Measurements from ENCODE around the gene NME9. TPM values are rescaled to one million over a fixed set of nuclear protein-coding genes. Genes with fewer than 3 reads are reported as not detected.
"Not testable (repeated sequence)": the region's sequence is repeated elsewhere in the genome, so short reads cannot be mapped to it uniquely, and the experiment has no call there.

The NME9 gene, protein sequence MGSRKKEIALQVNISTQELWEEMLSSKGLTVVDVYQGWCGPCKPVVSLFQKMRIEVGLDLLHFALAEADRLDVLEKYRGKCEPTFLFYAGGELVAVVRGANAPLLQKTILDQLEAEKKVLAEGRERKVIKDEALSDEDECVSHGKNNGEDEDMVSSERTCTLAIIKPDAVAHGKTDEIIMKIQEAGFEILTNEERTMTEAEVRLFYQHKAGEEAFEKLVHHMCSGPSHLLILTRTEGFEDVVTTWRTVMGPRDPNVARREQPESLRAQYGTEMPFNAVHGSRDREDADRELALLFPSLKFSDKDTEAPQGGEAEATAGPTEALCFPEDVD
- total RNA-seq (2021; fragmentation: NEBNext Ultra II Directional; extraction: Animal tissue kit (Norgen Biotek cat#: 25700)): not detected
- long read RNA-seq: 0 reads

DNA sequence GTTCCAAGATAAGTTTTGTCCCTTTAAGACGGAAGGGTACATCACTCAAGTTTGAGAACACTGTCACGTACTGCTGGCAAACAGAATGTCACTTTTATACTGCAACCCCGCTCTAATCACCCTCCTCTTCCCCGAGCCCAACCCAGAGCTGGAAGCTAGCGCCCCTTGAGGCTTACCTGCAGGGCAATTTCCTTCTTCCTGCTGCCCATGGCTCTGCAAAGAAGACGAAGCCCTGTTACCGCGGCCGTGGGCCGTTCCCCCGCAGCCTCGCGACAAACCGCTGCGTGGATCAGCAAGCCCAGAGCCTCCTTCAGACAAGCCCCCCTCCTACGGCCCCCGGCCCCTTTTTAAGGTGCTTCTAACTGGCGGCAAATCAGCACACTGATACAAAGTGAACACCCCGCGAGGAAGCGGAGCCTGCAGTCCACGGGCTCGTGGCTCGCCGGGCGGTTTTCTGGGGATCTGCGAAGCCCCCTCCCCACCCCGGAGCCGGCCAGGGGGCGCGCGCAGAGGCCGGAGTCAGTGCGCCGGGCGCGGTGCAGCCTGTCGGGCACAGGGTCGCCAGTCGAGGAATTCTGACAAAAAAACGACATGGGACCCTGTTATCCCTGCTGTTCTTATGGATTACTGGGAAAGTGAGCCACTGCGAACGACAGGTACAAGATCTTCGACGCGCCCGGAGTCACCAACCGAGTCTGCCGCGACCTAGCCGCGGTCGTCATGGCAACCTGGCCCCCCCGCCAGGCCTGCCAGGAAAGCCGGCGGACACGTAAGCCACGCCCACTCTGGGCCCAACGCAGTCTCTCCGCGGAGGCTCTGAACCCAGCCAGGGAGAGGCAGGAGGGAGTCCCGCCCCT, at the start of gene NME9:
Gene NME9 (minus strand): TSS at position 725 of the 857 bp plus-strand sequence. CDS start 516 bp downstream, at position 209.
- no peaks in the 10 kb centered on the region for H3K36me3 Mint-ChIP-seq (ENCODE audit: low read depth)
- TF ChIP-seq, protein P1, sequence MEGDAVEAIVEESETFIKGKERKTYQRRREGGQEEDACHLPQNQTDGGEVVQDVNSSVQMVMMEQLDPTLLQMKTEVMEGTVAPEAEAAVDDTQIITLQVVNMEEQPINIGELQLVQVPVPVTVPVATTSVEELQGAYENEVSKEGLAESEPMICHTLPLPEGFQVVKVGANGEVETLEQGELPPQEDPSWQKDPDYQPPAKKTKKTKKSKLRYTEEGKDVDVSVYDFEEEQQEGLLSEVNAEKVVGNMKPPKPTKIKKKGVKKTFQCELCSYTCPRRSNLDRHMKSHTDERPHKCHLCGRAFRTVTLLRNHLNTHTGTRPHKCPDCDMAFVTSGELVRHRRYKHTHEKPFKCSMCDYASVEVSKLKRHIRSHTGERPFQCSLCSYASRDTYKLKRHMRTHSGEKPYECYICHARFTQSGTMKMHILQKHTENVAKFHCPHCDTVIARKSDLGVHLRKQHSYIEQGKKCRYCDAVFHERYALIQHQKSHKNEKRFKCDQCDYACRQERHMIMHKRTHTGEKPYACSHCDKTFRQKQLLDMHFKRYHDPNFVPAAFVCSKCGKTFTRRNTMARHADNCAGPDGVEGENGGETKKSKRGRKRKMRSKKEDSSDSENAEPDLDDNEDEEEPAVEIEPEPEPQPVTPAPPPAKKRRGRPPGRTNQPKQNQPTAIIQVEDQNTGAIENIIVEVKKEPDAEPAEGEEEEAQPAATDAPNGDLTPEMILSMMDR (IDR thresholded peaks at IDR 0.05): peak; percentile 73
- peak; percentile 76 for DNase-seq
- peak within 1 kb of the TSS; percentile 73 for H3K27ac Mint-ChIP-seq
- H3K4me1 Mint-ChIP-seq (ENCODE audit: low read depth): peaks cover 30% of the 10 kb centered on the region
- peak within 1 kb of the TSS; percentile 89 for H3K4me3 Mint-ChIP-seq
- peaks cover 4% of the 10 kb centered on the region for H3K27me3 Mint-ChIP-seq (ENCODE audit: insufficient read depth)
- no peaks in the 10 kb centered on the region for H3K9me3 Mint-ChIP-seq

DNA sequence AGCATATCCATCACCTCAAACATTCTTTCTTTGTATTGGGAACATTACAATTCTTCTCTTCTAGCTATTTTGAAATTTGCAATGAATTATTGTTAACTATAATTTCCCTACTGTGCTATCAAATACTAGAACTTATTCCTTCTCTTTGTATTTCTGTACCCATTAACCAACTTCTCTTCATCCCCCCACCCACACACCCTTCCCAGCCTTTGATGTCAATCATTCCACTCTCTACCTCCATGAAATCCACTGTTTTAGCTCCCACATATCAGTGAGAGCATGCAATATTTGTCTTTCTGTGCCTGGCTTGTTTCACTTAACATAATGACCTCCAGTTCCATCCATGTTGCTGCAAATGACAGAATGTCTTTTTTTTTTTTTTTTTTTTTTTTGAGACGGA, 49.3 kb upstream of the NME9 start:
- Mint-ChIP-seq H3K27ac (no peak overlapping the region), H3K36me3 (ENCODE audit: low read depth) (peaks cover 10% of the 10 kb centered on the region), H3K27me3 (ENCODE audit: insufficient read depth) (no peaks in the 10 kb centered on the region; the same call in 1 of the 2 replicates), H3K4me1 (ENCODE audit: low read depth) (peaks cover 15% of the 10 kb centered on the region), H3K9me3 (no peaks in the 10 kb centered on the region), H3K4me3 (no peak overlapping the region)
- TF ChIP-seq, protein P1 (IDR thresholded peaks at IDR 0.05): no peak
- no peak for DNase-seq

DNA sequence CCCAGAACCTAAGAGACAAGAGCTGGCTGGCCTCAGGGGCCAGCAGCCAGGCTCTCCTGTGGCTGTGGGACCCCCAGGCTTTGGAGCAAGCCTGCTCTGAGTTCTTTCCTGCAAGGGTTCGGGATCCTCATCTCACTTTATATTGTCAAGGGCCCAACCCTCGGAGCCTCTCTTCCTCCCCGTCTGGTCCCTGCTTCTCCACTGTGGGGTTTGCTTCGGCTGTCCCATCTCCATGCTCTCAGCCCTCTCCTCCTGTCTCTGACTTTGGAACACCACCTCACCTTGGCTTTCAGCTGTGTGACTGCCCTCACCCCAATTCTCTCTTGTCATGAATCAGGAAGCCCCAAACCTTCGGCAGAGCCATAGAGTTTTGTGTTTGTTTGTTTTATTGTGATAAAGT, 48.7 kb upstream of the NME9 start:
- H3K4me3 Mint-ChIP-seq: no peak overlapping the region
- no peak overlapping the region; the same call in 1 of the 2 replicates for H3K27ac Mint-ChIP-seq
- DNase-seq: no peak
- peaks cover 17% of the 10 kb centered on the region for H3K4me1 Mint-ChIP-seq (ENCODE audit: low read depth)
- no peaks in the 10 kb centered on the region for H3K9me3 Mint-ChIP-seq
- peaks cover 8% of the 10 kb centered on the region; the same call in 1 of the 2 replicates for H3K36me3 Mint-ChIP-seq (ENCODE audit: low read depth)
- TF ChIP-seq, protein P1 (IDR thresholded peaks at IDR 0.05): no peak
- H3K27me3 Mint-ChIP-seq (ENCODE audit: insufficient read depth): no peaks in the 10 kb centered on the region

DNA sequence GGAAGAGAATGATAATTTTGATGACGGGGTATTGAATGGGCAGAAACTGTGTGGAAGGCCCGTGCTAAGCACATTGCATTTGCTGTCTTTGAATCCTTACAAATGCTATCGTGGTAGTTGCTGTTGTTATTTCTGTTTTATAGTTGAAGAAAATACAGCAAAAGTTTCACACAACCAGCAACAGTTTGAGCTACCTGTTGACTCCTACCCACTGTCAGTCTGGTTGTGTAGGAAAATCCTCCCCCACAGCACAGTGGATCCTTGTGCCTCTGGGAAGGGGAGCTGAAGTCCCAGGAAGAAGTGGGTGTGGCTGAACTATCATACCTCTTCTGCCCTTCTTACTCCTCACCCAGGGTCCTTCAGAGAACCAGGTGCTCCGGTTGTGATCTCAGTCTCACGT, 48.2 kb upstream of the NME9 start:
- Mint-ChIP-seq H3K27me3 (ENCODE audit: insufficient read depth) (no peaks in the 10 kb centered on the region), H3K9me3 (no peaks in the 10 kb centered on the region), H3K4me3 (no peak overlapping the region), H3K36me3 (ENCODE audit: low read depth) (peaks cover 9% of the 10 kb centered on the region; the same call in 1 of the 2 replicates), H3K4me1 (ENCODE audit: low read depth) (peaks cover 22% of the 10 kb centered on the region), H3K27ac (no peak overlapping the region)
- TF ChIP-seq, protein P1 (IDR thresholded peaks at IDR 0.05): no peak
- no peak for DNase-seq

DNA sequence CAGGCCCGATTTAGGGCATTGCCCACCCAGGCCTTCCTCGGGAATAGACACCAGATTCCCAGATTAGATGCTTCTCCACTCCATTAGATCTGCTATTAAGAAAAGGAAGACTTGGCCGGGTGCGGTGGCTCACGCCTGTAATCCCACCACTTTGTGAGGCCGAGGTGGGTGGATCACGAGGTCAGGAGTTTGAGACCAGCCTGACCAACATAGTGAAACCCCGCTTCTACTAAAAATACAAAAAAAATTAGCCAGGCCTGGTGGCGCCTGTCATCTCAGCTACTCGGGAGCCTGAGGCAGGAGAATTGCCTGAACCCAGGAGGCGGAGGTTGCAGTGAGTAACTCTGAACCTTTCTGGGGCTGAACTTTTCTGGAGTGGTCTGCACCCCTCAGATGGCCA, 47.6 kb upstream of the NME9 start:
- not testable (repeated sequence) for H3K27me3 Mint-ChIP-seq (ENCODE audit: insufficient read depth); H3K27ac Mint-ChIP-seq; DNase-seq; H3K4me3 Mint-ChIP-seq; H3K9me3 Mint-ChIP-seq; H3K36me3 Mint-ChIP-seq (ENCODE audit: low read depth)
- peaks cover 20% of the 10 kb centered on the region for H3K4me1 Mint-ChIP-seq (ENCODE audit: low read depth)
